HG03460 (cell line): ENCODE measurements around the gene TOP3A.
A peak's percentile ranks its signal among the peaks of the same experiment; 100 is the strongest.

Experiments used
- ATAC-seq: cut with Tn5 transposase; IDR thresholded peaks from one replicate; pipeline ENCODE4 v1.9.1; 2021; ENCODE audit not compliant: unreplicated experiment

The TOP3A gene

DNA sequence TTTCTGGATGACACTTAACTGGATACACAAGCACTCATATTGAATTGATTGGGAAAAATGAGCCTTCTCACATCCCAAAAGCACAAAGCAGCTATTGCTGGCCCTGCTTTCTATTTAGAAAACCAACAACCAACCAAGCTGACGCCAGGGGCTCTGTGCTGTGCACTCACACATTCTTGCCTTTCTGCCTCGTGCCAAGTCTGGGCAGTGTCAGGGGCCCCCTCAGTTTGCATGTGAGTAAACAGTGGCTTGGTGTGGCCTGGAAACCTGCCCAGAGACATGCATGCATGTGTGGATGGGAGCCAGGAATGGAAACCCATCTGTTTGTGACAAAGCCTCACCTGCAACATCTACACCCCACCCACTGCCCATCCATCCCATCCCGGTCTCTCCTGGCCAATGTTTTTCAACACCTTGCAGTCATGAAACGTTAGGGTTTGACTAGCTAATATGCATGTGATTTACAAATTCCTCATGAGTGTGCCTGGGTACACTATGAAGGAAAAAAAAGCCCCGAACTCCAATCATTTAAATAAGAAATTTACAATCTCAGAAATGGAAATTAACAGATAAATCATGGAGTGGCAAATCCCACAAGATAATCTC is 33.9 kb downstream of the TOP3A start:
- no peak for ATAC-seq

DNA sequence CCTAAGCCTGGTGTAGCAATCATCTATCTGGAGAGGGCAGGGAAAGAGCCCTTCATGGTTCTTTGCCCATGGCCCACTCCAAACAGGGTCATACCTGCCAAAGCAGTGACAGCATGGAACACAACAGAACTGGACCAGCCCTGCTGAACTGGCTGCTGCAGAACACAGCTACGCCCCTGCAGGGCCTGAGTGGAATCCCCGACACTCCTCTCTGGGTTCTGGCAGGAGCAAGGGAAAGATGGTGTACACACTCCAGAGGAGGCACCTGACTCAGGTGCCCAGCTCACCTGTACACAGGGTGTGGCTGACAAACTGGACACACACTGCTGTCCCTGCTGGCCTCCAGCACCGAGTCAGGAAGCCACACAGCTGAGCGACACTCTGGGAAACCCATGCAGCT is 34.5 kb downstream of the TOP3A start:
- ATAC-seq = no peak

- no peak for ATAC-seq
These were observed 35.9 kb downstream of the TOP3A start for GRCh38 chr17:18278867-18279266.

DNA sequence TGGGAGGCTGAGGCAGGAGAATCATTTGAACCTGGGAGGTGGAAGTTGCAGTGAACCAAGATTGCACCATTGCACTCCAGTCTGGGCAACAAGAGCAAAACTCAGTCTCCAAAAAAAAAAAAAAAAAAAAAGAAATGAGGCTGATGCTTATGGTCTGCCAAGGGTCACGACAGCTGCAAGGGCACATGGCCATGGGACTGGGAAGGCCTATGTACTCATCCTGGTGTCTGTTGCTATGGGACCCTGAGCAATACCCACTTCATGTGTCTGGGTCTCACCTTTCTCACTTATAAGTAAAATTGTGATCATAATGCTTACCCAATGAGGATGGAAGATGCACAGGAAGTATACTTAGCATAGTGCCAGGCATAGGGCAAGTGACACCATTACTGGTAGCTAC is 37.7 kb downstream of the TOP3A start:
- ATAC-seq = no peak

DNA sequence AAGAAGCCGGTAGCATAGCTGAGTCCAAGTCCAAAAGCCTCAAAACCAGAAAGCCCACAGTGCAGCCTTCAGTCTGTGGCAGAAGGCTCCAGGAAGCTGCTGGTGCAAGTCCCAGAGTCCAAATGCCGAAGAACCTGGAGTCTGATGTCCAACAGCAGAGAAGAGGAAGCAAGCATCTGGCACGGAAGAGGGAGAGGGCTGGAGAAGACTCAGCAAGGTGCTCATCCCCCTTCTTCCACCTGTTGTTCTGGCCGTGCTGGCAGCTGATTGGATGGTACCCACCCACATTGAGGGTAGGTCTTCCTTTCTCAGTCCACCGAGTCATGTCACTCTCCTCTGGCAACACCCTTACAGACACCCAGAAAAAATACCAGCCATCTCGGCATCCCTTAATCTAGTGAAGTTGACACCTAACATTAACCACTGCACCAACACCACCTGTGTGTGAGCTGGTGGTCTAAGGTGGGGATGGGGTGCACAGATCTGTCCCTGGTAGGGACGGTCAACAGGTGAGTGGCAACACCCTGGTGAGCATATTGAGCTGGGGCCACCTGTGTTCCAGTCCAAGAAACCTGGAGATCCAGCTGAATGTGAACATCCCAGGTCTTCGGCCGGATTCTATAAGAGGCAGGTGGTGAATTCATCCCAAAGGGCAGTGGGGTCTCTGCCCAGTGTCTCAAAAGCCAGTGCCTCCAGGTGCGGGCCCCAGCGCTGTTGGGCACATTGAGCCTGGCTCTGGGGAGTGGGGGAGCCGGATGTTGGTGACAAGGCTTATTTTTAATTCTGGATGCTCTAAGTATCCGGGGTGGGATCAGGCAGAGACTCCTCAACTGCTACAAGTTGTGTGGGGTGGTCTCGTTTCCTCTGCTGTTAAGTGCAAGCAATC is 44.5 kb downstream of the TOP3A start:
- no peak for ATAC-seq

GRCh38 chr17:18267927-18268711 is 46.7 kb downstream of the TOP3A start:
- no peak for ATAC-seq

DNA sequence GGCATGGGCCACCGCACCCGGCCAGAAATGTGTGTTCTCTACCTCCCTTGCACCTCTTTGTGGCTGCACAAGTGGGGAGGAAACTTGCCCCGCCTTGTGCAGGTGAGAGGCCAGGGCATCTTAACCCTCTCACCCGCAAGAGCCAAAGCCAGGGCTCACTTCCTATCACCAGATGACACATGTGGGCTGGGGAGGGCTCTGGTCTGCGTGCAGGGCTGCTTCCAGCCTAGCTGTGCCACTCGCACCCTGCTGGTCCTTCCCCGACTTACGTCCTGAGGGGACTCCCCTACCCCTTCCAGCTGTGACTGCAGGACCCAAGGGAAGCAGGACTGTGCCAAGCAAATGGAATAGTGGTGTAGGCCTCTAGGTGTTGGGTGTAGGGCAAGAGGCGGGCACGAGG is 47.4 kb downstream of the TOP3A start:
- no peak for ATAC-seq

GRCh38 chr17:18263885-18264682 is 50.7 kb downstream of the TOP3A start:
- ATAC-seq = no peak

- no peak for ATAC-seq
These were observed 52.2 kb downstream of the TOP3A start for GRCh38 chr17:18262641-18263040.

- ATAC-seq = no peak
These were observed 52.7 kb downstream of the TOP3A start for GRCh38 chr17:18262111-18262510.

GRCh38 chr17:18261659-18262058 is 53.1 kb downstream of the TOP3A start:
- ATAC-seq = no peak

GRCh38 chr17:18261146-18261515 is 53.7 kb downstream of the TOP3A start:
- ATAC-seq = peak; percentile 9

DNA sequence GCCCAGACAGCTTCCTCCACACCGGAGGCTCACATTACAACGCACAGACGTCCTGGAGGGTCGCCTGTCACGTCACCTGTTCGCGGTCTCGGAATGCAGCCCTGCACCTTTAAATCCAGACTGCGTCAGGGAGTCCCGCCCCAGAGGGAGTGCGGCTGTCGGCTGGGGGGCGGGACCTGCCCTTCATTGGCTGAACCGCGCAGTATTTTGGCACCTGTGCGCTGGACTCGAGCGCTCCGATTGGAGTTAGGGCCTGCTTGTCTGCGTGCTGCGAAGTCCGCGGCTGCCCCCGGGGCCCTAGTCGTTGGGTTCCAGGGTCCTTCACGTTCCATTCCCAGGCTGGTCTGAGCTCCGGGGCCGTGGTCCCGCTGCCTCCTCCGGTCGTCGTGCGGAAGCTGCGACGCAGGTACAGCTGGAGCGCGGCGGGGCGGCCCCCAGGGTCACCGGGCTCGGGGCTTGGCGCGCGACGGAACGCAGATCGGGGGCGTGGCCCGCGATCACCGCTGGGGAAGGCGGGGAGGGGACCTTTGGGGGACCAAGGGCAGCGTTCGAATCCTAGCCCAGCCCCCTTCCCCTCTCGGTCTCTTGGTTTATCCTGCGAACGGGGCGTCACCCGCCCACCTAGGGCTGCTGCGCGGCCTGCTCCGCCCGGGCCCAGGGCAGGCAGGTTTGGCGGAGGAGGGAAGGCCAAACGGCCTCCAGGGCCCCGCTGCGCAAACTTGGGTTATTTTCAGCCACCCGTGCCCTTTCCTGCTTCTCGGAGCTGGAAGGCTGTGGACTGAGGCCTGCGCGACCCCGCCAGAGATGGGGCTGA is 54.3 kb downstream of the TOP3A start, which contains the start of gene MIEF2:
MIEF2 (plus strand) TSS at position 331 of the 814 bp plus-strand sequence. CDS start 2,059 bp downstream, outside the sequence.
- ATAC-seq = peak; percentile 74

GRCh38 chr17:18259621-18260331 is 55.0 kb downstream of the TOP3A start:
- peak; percentile 2 for ATAC-seq

DNA sequence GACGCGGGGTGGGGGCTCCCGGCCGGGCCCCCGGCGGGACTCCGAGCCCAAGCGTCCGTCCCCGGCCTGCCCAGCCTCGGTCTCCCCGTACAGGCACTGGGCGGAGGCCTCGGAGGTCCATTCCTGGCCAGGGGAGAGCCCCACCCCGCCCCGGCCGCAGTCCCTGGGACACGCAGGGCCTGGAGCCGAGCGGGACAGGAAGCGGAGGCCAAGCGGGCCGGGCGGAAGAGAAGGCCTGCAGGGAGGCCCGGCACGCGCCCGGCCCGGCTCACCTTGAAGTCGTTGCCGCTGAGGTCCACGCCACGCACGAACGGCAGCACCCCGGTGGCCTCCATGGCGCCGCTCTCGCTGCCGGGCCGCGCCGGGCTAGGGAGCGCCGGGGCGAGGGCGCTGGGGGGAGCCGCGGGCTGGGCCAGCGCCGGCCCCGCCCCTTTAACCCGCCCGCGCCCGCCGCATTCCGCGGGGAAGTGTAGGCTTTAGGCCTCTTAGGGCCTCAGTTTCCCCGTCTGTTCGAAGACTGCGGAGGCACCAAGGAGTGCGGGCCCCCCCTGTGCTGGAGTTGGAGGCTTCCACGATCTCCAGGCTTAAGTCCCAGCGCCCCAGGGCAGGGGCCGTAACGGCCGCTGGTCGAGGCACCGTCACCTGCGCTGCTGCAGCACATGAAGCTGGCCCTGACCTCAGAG is 56.3 kb downstream of the TOP3A start, which contains the start of gene FLII:
FLII (minus strand) TSS at position 383 of the 683 bp plus-strand sequence; CDS start at position 335, 48 bp downstream.
- peak; percentile 31 for ATAC-seq

GRCh38 chr17:18257982-18258355 is 56.8 kb downstream of the TOP3A start:
- ATAC-seq = no peak

DNA sequence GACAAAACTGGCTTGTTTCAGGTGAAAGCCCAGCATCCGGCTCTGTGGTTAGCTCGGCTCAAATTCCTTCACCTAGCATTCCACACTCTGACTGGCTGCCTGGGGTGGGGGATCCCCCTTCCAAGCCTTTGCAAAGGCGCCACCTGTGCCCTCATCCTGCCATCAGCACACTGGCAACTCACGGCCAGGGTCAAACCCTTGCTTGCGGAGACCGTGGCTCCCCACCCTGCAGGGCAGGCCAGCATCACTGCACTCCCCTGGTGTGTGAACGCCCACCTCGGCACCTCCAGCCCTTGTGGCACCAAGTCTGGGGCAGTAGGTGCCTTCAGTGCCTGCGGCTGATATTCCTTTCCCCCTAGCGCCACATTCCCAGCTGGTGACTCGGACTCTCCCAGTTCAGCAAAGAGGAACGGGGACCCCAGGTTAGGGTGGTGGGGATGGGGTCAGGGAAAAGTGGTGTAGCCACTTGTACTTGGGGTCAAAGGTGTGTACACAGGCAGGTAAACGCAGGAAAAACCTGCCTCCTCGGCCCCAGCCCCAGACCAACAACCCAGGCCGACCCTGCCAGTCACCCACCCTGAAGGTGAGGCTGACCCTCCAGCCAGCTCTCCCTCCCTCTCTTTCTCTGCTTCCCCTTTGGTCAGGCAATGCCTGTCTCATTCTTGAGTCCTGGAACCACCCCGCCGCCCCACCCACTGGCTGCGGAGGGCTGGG is 57.4 kb downstream of the TOP3A start:
- no peak for ATAC-seq

- no peak for ATAC-seq
These were observed 58.0 kb downstream of the TOP3A start for GRCh38 chr17:18256776-18257175.
